Prostate gland (tissue), 2 donors: ENCODE results near the gene MAB21L1.

Experiments
- POLR2A ChIP-seq: fragments of 450-650 bp; IDR thresholded peaks from one replicate; pipeline ENCODE4 v1.6.1; 2016; ENCODE audit warnings: antibody characterized with exemption, mild to moderate bottlenecking
- TF ChIP-seq, protein P1 (sequence below), 4 experiments: fragments of 200-600 bp in 2 of 4; fragments of 450-650 bp in 2 of 4; sonication (generic) in 2 of 4; IDR thresholded peaks; 1 replicate in 3 of 4; 2 replicates in 1 of 4; pipeline ENCODE4 v1.5.1; 2016 to 2019; ENCODE audit warnings: antibody characterized with exemption in 4 of 4, mild to moderate bottlenecking in 2 of 4, moderate library complexity in 2 of 4

DNA sequence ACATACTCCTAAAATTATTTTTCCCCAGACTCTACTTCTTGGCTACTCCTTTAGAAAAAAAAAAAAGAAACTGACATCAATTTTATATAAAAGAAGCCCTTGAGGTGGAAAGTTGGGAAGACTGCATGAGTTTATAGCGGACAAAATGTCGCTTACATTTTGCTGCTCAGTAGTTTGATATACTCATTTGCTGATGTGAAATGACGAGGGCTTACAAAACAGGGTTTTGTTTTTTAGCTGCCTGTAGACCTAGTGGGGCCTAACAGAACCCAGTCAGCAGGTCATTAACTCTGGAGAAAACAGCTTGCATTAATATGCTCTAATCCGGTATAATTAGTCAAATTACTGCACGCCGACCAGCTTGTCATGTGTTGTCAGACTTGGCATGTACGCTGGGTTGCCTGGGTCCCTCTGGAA lies 37.6 kb upstream of the MAB21L1 start:
- TF ChIP-seq, protein P1, sequence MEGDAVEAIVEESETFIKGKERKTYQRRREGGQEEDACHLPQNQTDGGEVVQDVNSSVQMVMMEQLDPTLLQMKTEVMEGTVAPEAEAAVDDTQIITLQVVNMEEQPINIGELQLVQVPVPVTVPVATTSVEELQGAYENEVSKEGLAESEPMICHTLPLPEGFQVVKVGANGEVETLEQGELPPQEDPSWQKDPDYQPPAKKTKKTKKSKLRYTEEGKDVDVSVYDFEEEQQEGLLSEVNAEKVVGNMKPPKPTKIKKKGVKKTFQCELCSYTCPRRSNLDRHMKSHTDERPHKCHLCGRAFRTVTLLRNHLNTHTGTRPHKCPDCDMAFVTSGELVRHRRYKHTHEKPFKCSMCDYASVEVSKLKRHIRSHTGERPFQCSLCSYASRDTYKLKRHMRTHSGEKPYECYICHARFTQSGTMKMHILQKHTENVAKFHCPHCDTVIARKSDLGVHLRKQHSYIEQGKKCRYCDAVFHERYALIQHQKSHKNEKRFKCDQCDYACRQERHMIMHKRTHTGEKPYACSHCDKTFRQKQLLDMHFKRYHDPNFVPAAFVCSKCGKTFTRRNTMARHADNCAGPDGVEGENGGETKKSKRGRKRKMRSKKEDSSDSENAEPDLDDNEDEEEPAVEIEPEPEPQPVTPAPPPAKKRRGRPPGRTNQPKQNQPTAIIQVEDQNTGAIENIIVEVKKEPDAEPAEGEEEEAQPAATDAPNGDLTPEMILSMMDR (IDR thresholded peaks at IDR 0.05), result no peak
- TF ChIP-seq POLR2A, result no peak
